A673 (cell line): ENCODE measurements around the gene FRAS1. TPM values are rescaled to one million over a fixed set of nuclear protein-coding genes. Genes with fewer than 3 reads are reported as not detected.

ENCODE experiments used
- BruUV-seq: library from RNA; stranded (reverse); fragments of 400-500 nt; replicated peaks from 2 replicates; lab custom pipeline; 2021; lab: Mats Ljungman, UMichigan
- CTCF ChIA-PET: fragments of 300-600 bp; sonication (Branson Sonifier 250); formaldehyde crosslinking; loops from one replicate; lab custom pipeline; 2022; ENCODE audit warnings: antibody characterized with exemption; lab: Charles Lee
- POLR2A ChIA-PET: fragments of 300-600 bp; sonication (Branson Sonifier 250); formaldehyde crosslinking; loops from one replicate; lab custom pipeline; 2022; ENCODE audit warnings: antibody characterized with exemption; ENCODE audit not compliant: low non-redundant PET; lab: Charles Lee
- DNase-seq: peaks from one replicate; pipeline ENCODE4 v3.0.0-alpha.2; 2015; ENCODE audit warnings: low spot score
- H3K27ac ChIP-seq: fragments of 200-600 bp; sonication (generic); 2 replicates; pipeline ENCODE4 v1.5.1; 2016; ENCODE audit warnings: mixed run types, low read depth, mild to moderate bottlenecking, mixed read lengths, antibody characterized with exemption, low read length; ENCODE audit not compliant: poor library complexity, severe bottlenecking
- H3K27me3 ChIP-seq: fragments of 200-600 bp; sonication (generic); replicated peaks from 2 replicates; pipeline ENCODE4 v1.6.1; 2017; ENCODE audit warnings: mixed run types, low read depth, mild to moderate bottlenecking, mixed read lengths, antibody characterized with exemption, low read length; ENCODE audit not compliant: insufficient read depth, poor library complexity
- H3K36me3 ChIP-seq: fragments of 200-600 bp; sonication (generic); 2 replicates; pipeline ENCODE4 v1.6.1; 2016; ENCODE audit warnings: mixed run types, mild to moderate bottlenecking, mixed read lengths, antibody characterized with exemption, low read length; ENCODE audit not compliant: insufficient read depth, poor library complexity, severe bottlenecking
- H3K4me1 ChIP-seq: fragments of 200-600 bp; sonication (generic); 2 replicates; pipeline ENCODE4 v1.6.1; 2017; ENCODE audit warnings: mixed run types, mild to moderate bottlenecking, mixed read lengths, antibody characterized with exemption, low read length; ENCODE audit not compliant: insufficient read depth, poor library complexity, severe bottlenecking
- H3K4me3 ChIP-seq: fragments of 200-600 bp; sonication (generic); 2 replicates; pipeline ENCODE4 v1.5.1; 2016; ENCODE audit warnings: low read depth, mixed run types, mild to moderate bottlenecking, mixed read lengths, low read length; ENCODE audit not compliant: poor library complexity, severe bottlenecking
- H3K9me3 ChIP-seq: fragments of 200-600 bp; sonication (generic); 2 replicates; pipeline ENCODE4 v1.6.1; 2016; ENCODE audit warnings: mixed run types, low read depth, mild to moderate bottlenecking, mixed read lengths, antibody characterized with exemption, low read length; ENCODE audit not compliant: poor library complexity, severe bottlenecking
- CTCF ChIP-seq: fragments of 300-800, 200-600 bp; sonication (generic); conservative IDR thresholded peaks from 2 replicates; pipeline ENCODE4 v1.5.1; 2017; ENCODE audit warnings: low read depth, mild to moderate bottlenecking, antibody characterized with exemption, low read length, moderate library complexity, mixed read lengths
- EZH2 ChIP-seq: fragments of 200-600 bp; sonication (generic); IDR thresholded peaks from 2 replicates; pipeline ENCODE4 v1.6.1; 2017; ENCODE audit warnings: borderline replicate concordance, low read depth, mild to moderate bottlenecking, mixed read lengths, antibody characterized with exemption, low read length; ENCODE audit not compliant: poor library complexity, severe bottlenecking
- intact Hi-C: fragments of 100-400 bp; cut with micrococcal nuclease; formaldehyde crosslinking; loops from one replicate; pipeline ENCODE4 v1.10.0; 2022; ENCODE audit not compliant: unreplicated experiment
- total RNA-seq: library from RNA; stranded (reverse); gene quantifications from 2 replicates; pipeline ENCODE4 v1.2.3, GENCODE V29; 2021

The FRAS1 gene
- total RNA-seq, 1 experiment from 2014 or later, result 0.06 TPM

- POLR2A ChIA-PET, result no interaction called here
Observed at GRCh38 chr4:78033861-78034260, 23.3 kb upstream of the FRAS1 start.

GRCh38 chr4:78038704-78039103, 18.4 kb upstream of the FRAS1 start:
- Histone ChIP-seq H3K36me3 (no peaks in the 10 kb centered on the region), H3K4me3 (no peak overlapping the region), H3K4me1 (no peaks in the 10 kb centered on the region), H3K27ac (no peak overlapping the region), H3K27me3 (no peaks in the 10 kb centered on the region), H3K9me3 (no peaks in the 10 kb centered on the region)
- TF ChIP-seq CTCF (no peak), EZH2 (no peak)
- intact Hi-C loops, result no loop called here
- CTCF ChIA-PET, result no interaction called here
- DNase-seq, result no peak
- POLR2A ChIA-PET, result no interaction called here
- no TSS peak for BruUV-seq

More at GRCh38 chr4:78033861-78034260, 23.3 kb upstream of the FRAS1 start:
- intact Hi-C loops, result no loop called here
- Histone ChIP-seq H3K4me3 (no peak overlapping the region), H3K27me3 (no peaks in the 10 kb centered on the region), H3K27ac (no peak overlapping the region), H3K36me3 (no peaks in the 10 kb centered on the region), H3K9me3 (no peaks in the 10 kb centered on the region), H3K4me1 (no peaks in the 10 kb centered on the region)
- CTCF ChIA-PET, result no interaction called here
- BruUV-seq, result no TSS peak
- TF ChIP-seq EZH2 (no peak), CTCF (no peak)
- DNase-seq, result no peak

GRCh38 chr4:78039678-78040077, 17.4 kb upstream of the FRAS1 start:
- H3K27me3 ChIP-seq, result no peaks in the 10 kb centered on the region
- no peak for DNase-seq
- H3K4me3 ChIP-seq, result no peak overlapping the region
- no TSS peak for BruUV-seq
- intact Hi-C loops, result no loop called here
- no peaks in the 10 kb centered on the region for H3K36me3 ChIP-seq
- no peak overlapping the region for H3K27ac ChIP-seq
- ChIA-PET CTCF (no interaction called here), POLR2A (no interaction called here)
- no peaks in the 10 kb centered on the region for H3K9me3 ChIP-seq
- H3K4me1 ChIP-seq, result no peaks in the 10 kb centered on the region
- TF ChIP-seq CTCF (no peak), EZH2 (no peak)
